ENCODE measurements around the gene GNAI3. TPM values are rescaled to one million over a fixed set of nuclear protein-coding genes. Genes with fewer than 3 reads are reported as not detected.

Gene GNAI3
- total and polyA plus RNA-seq, 2 donors (not counting 3 experiments of a cell fraction or from before 2014, with no cell fraction given) = 5.0 to 14.0 TPM

DNA sequence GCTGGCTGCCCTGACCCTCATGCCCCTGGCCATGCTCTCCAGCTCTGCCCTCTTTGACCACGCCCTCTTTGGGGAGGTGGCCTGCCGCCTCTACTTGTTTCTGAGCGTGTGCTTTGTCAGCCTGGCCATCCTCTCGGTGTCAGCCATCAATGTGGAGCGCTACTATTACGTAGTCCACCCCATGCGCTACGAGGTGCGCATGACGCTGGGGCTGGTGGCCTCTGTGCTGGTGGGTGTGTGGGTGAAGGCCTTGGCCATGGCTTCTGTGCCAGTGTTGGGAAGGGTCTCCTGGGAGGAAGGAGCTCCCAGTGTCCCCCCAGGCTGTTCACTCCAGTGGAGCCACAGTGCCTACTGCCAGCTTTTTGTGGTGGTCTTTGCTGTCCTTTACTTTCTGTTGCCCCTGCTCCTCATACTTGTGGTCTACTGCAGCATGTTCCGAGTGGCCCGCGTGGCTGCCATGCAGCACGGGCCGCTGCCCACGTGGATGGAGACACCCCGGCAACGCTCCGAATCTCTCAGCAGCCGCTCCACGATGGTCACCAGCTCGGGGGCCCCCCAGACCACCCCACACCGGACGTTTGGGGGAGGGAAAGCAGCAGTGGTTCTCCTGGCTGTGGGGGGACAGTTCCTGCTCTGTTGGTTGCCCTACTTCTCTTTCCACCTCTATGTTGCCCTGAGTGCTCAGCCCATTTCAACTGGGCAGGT lies 5.0 kb upstream of the GNAI3 start:
- Histone ChIP-seq H3K36me3 (ENCODE audit: control insufficient read depth in 2 of 2, extremely low read depth in 1 of 2, insufficient read depth in 2 of 2, low read length in 2 of 2) (no peaks in the 10 kb centered on the region), H3K9me1 (replicated peaks; ENCODE audit: control insufficient read depth, extremely low read depth, insufficient read depth, low read length) (no peaks in the 10 kb centered on the region), H2AFZ (ENCODE audit: low read depth, low read length) (no peak overlapping the region), H3K9ac (replicated peaks; ENCODE audit: extremely low read depth, insufficient read depth, low read length) (no peak overlapping the region), H3K27ac (ENCODE audit: insufficient read depth, low read depth, low read length) (no peak overlapping the region), H3K27me3 (ENCODE audit: control insufficient read depth in 2 of 2, insufficient read depth in 2 of 2, low read length in 2 of 2) (peaks cover 0 to 2% of the 10 kb centered on the region in 2 experiments), H3K4me1 (ENCODE audit: control insufficient read depth, extremely low read depth, insufficient read depth, low read length) (peaks cover 15% of the 10 kb centered on the region), H4K20me1 (replicated peaks; ENCODE audit: control insufficient read depth, extremely low read depth, insufficient read depth, low read length) (no peaks in the 10 kb centered on the region), H3K79me2 (ENCODE audit: control insufficient read depth, insufficient read depth, low read length) (peaks cover 8% of the 10 kb centered on the region), H3K4me3 (replicated peaks in 1 of 3; ENCODE audit: insufficient read depth in 1 of 3, low read depth in 1 of 3, low read length in 3 of 3) (no peak overlapping the region), H3K4me2 (ENCODE audit: insufficient read depth, low read length) (no peak overlapping the region), H3K9me3 (replicated peaks; ENCODE audit: control insufficient read depth, insufficient read depth, low read length) (no peaks in the 10 kb centered on the region)
- FAIRE-seq (no peak), DNase-seq (ENCODE audit: low read depth, low spot score) (no peak)
- dilution Hi-C loops (cut with MboI; ENCODE audit: extremely low pct_ligation_motif_present, low sequenced_read_pairs) (no loop called here), intact Hi-C loops (cut with micrococcal nuclease) (loop anchor here (10.0 kb wide), 1 partner anchor 351 kb away; no protein-coding TSS in a partner anchor)
- TF ChIP-seq, protein P1, sequence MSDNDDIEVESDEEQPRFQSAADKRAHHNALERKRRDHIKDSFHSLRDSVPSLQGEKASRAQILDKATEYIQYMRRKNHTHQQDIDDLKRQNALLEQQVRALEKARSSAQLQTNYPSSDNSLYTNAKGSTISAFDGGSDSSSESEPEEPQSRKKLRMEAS (IDR thresholded peaks at IDR 0.05; ENCODE audit: insufficient read depth, insufficient read length) = no peak
- TF ChIP-seq FOS (IDR thresholded peaks at IDR 0.05; ENCODE audit: borderline replicate concordance, insufficient read depth, low read length) (no peak), MYC (IDR thresholded peaks at IDR 0.05; ENCODE audit: low read depth, low read length) (no peak), GATA2 (IDR thresholded peaks at IDR 0.05; ENCODE audit: insufficient read depth, insufficient read length, low read depth, low read length) (no peak), JUN (IDR thresholded peaks at IDR 0.05; ENCODE audit: borderline replicate concordance, insufficient read depth, insufficient read length, low read depth) (no peak), POLR2A (IDR thresholded peaks at IDR 0.05; ENCODE audit: low read depth, low read length) (no peak), CTCF (IDR thresholded peaks at IDR 0.05; ENCODE audit: extremely low read depth in 1 of 2, insufficient read depth in 1 of 2, low read depth in 1 of 2, low read length in 2 of 2) (no peak), EZH2 (IDR thresholded peaks at IDR 0.05; ENCODE audit: borderline replicate concordance, low read depth, low read length, severe bottlenecking) (no peak), POLR2AphosphoS5 (IDR thresholded peaks at IDR 0.05; ENCODE audit: insufficient read depth, low read depth, low read length) (no peak)
- BruUV-seq (replicated peaks) = no TSS peak
- POLR2A ChIA-PET = no interaction called here
- CTCF ChIA-PET = interaction anchor here (1.1 to 4.9 kb wide), 8 partner anchors 11 to 441 kb away, joined by 3 to 565 read pairs (median 32); partner anchors contain the start of gene AHCYL1

Data from endothelial cell of umbilical vein (primary cell).